Uterus (tissue), 4 donors: Measurements from ENCODE around the gene FILIP1. TPM values are rescaled to one million over a fixed set of nuclear protein-coding genes. Genes with fewer than 3 reads are reported as not detected.

Experiments used
- DNase-seq, 2 donors: peaks; one replicate each; pipeline ENCODE4 v3.0.0-alpha.2; 2019 to 2020
- H3K27ac ChIP-seq, 2 donors: fragments of 200-600 bp; sonication (generic); 1 replicate in 1 of 2; 2 replicates in 1 of 2; pipeline ENCODE4 v1.5.1; 2016 to 2018
- H3K27me3 ChIP-seq, 2 donors: fragments of 200-600 bp; sonication (generic); one replicate each; pipeline ENCODE4 v1.5.1; 2018 to 2019; ENCODE audit warnings: control low read depth in 1 of 2
- H3K36me3 ChIP-seq, 2 donors: fragments of 200-600 bp; sonication (generic); one replicate each; pipeline ENCODE4 v1.5.1; 2019; ENCODE audit warnings: control low read depth in 1 of 2
- H3K4me1 ChIP-seq, 2 donors: fragments of 200-600 bp; sonication (generic); one replicate each; pipeline ENCODE4 v1.5.1; 2018 to 2019; ENCODE audit warnings: control low read depth in 1 of 2
- H3K4me3 ChIP-seq, 2 donors: fragments of 200-600 bp; sonication (generic); 1 replicate in 1 of 2; 2 replicates in 1 of 2; pipeline ENCODE4 v1.5.1; 2018 to 2019; ENCODE audit warnings: mild to moderate bottlenecking in 1 of 2
- H3K9me3 ChIP-seq, 2 donors: fragments of 200-600 bp; sonication (generic); one replicate each; pipeline ENCODE4 v1.5.1; 2019; ENCODE audit warnings: control low read depth in 1 of 2
- POLR2A ChIP-seq, 2 donors: fragments of 450-650 bp; IDR thresholded peaks; one replicate each; pipeline ENCODE4 v1.6.1; 2016; ENCODE audit warnings: antibody characterized with exemption in 2 of 2, mild to moderate bottlenecking in 1 of 2, moderate library complexity in 1 of 2
- intact Hi-C: fragments of 100-400 bp; cut with DNase I; formaldehyde crosslinking; loops from one replicate; pipeline ENCODE4 v1.15.1; 2023; ENCODE audit warnings: low total_unique reads
- total RNA-seq, 4 donors: library from RNA; depleted of rRNA in 3 of 4; stranded (reverse); fragments of >200 nt in 3 of 4; gene quantifications; one replicate each; pipeline versions ENCODE4 v1.1.0 to v1.2.4, GENCODE V29; 2014 to 2023
- TF ChIP-seq, protein P1 (sequence below), 4 experiments: fragments of 200-600 bp in 2 of 4; fragments of 450-650 bp in 2 of 4; sonication (generic) in 2 of 4; IDR thresholded peaks; one replicate each; pipeline ENCODE4 v1.5.1; 2016 to 2019; ENCODE audit warnings: antibody characterized with exemption in 4 of 4, mild to moderate bottlenecking in 2 of 4, moderate library complexity in 1 of 4
- donor health status: DM: yes; HTN: yes; CAD: no.

The FILIP1 gene
- total RNA-seq, 4 donors from 2014 or later = 4.7 to 23.1 (median 12.5) TPM

DNA sequence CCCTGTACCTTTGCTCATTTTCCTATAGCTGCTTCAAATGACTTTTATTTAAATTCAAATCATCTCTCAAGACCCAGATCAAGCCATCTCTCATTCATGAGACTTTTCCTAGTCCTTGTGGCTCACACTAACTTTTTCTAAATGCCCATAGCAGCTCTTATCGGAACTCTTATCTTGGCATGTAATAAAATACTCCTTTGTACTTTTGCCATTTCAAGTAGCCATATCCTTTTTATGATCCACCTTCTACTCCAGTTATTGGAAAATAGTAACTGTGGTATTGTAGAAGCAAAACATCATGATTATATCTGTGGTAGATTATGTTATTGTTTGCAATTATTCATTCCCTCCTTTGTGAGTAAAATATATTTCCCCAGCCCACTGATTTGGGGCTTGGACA, 37.6 kb upstream of the FILIP1 start:
- TF ChIP-seq POLR2A (IDR thresholded peaks at IDR 0.05) = no peak
- TF ChIP-seq, protein P1, sequence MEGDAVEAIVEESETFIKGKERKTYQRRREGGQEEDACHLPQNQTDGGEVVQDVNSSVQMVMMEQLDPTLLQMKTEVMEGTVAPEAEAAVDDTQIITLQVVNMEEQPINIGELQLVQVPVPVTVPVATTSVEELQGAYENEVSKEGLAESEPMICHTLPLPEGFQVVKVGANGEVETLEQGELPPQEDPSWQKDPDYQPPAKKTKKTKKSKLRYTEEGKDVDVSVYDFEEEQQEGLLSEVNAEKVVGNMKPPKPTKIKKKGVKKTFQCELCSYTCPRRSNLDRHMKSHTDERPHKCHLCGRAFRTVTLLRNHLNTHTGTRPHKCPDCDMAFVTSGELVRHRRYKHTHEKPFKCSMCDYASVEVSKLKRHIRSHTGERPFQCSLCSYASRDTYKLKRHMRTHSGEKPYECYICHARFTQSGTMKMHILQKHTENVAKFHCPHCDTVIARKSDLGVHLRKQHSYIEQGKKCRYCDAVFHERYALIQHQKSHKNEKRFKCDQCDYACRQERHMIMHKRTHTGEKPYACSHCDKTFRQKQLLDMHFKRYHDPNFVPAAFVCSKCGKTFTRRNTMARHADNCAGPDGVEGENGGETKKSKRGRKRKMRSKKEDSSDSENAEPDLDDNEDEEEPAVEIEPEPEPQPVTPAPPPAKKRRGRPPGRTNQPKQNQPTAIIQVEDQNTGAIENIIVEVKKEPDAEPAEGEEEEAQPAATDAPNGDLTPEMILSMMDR (IDR thresholded peaks at IDR 0.05) = no peak
- no peak for DNase-seq
- H3K27ac ChIP-seq = no peak overlapping the region
- no peaks in the 10 kb centered on the region for H3K4me1 ChIP-seq
- no peaks in the 10 kb centered on the region for H3K27me3 ChIP-seq
- intact Hi-C loops = no loop called here
- H3K36me3 ChIP-seq = no peaks in the 10 kb centered on the region
- H3K4me3 ChIP-seq = no peak overlapping the region
- H3K9me3 ChIP-seq = no peaks in the 10 kb centered on the region

DNA sequence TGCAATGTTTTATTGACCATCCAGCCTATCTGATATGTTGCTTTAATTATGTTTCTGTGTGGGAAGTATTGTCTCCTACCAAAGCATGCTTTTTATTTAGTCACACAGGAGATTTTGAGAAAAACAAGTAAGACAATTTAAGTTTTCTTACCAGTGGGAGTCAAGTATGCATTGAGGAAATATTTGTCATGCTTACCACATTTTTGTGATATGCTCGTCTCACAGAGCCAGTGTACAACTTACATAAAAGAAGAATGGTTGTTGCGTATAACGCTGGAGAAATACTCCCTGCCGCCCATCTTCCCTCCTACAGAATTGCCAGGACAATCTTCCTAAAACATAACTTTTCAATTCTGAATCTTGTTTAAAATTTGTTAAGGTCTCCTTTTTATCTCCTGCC, 37.1 kb upstream of the FILIP1 start:
- TF ChIP-seq POLR2A (IDR thresholded peaks at IDR 0.05) = no peak
- TF ChIP-seq, protein P1 (IDR thresholded peaks at IDR 0.05) = no peak
- no peak overlapping the region for H3K4me3 ChIP-seq

DNA sequence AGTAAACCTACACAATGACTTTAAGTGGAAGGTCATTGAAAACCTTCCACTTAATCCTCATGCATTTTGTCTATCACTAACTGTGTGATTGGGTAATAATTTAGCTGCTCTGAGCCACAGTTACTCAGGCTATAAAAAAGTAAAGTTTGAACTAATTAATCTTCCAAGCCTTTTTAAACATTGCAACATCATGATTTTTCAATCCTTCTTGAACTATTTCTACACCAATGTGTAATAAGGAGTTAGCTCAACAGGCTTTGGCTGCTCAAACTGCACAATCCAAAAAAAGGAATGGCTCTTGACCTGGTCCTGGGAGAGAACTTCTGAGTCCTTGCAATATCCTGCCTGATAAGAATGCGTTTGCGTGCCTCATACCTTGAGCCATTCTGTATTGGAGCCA, 34.8 kb upstream of the FILIP1 start:
- no peak for TF ChIP-seq POLR2A (IDR thresholded peaks at IDR 0.05)
- TF ChIP-seq, protein P1 (IDR thresholded peaks at IDR 0.05) = no peak
- DNase-seq = no peak
- Histone ChIP-seq H3K36me3 (no peaks in the 10 kb centered on the region), H3K4me1 (no peaks in the 10 kb centered on the region), H3K27ac (no peak overlapping the region), H3K4me3 (no peak overlapping the region), H3K27me3 (no peaks in the 10 kb centered on the region), H3K9me3 (no peaks in the 10 kb centered on the region)
- intact Hi-C loops = loop anchor here (10.0 kb wide), 1 partner anchor 254 kb away; no protein-coding TSS in a partner anchor

More for the DNA sequence above, 37.1 kb upstream of the FILIP1 start:
- Histone ChIP-seq H3K9me3 (no peaks in the 10 kb centered on the region), H3K27ac (no peak overlapping the region), H3K27me3 (no peaks in the 10 kb centered on the region), H3K36me3 (no peaks in the 10 kb centered on the region), H3K4me1 (no peaks in the 10 kb centered on the region)
- no peak for DNase-seq
- intact Hi-C loops = no loop called here

DNA sequence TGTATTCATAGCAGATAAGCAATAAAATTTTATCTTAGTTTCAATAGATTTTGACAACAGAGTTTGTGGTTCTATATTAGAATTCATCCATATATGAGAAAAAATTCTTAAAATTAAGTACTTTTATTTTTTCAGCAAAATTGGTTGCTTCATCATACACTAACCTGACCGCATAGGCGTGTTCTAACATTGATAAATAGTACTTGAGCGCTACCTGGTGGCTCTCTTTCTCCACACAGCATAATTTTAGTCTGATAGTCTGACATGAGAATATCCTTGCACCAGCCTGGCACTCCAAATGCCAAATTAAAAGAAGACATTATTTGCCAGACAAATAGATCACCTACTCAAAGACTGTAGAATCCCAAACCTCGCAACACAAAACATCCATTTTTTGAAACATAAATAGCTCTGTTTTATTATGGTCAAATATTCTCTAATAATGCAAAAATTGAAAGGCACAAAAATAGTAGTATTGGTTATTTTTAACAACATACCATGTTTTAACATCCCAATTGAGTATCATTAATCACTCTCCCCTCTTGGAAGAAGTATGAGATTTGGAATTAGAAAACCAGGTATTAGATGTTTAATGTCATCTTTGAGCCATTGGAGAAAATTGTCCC, 33.0 kb upstream of the FILIP1 start:
- Histone ChIP-seq H3K9me3 (no peaks in the 10 kb centered on the region), H3K27me3 (no peaks in the 10 kb centered on the region), H3K27ac (no peak overlapping the region), H3K4me3 (no peak overlapping the region), H3K36me3 (no peaks in the 10 kb centered on the region), H3K4me1 (no peaks in the 10 kb centered on the region)
- peak; percentile 45 to 72 for DNase-seq
- intact Hi-C loops = loop anchor here (10.0 kb wide), 1 partner anchor 252 kb away; no protein-coding TSS in a partner anchor
- TF ChIP-seq POLR2A (IDR thresholded peaks at IDR 0.05) = no peak
- TF ChIP-seq, protein P1 (IDR thresholded peaks at IDR 0.05) = peak; percentile 69 to 89 (median 80)

DNA sequence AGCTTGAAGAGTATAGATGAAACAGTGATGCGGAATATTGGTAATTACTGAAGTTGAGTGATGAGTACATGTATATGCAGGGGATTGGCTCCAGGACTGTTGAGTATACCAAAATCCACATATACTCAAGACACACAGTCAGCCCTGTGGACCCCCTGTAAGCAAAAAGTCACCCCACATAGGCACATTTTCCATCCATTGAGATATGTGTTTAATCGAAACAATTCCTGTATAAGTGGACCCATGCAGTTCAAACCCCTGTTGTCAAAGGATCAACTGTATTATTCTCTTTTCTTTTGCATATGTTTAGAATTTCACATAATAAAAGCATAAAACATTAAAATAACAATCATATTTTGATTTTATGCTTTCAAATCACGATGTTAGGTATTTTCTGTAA, 32.1 kb upstream of the FILIP1 start:
- no peaks in the 10 kb centered on the region for H3K4me1 ChIP-seq
- H3K9me3 ChIP-seq = no peaks in the 10 kb centered on the region
- H3K4me3 ChIP-seq = no peak overlapping the region
- TF ChIP-seq POLR2A (IDR thresholded peaks at IDR 0.05) = no peak
- TF ChIP-seq, protein P1 (IDR thresholded peaks at IDR 0.05) = no peak
- intact Hi-C loops = loop anchor here (10.0 kb wide), 1 partner anchor 251 kb away; no protein-coding TSS in a partner anchor
- no peaks in the 10 kb centered on the region for H3K36me3 ChIP-seq
- DNase-seq = no peak
- no peak overlapping the region for H3K27ac ChIP-seq
- no peaks in the 10 kb centered on the region for H3K27me3 ChIP-seq
